Spleen (tissue), 3 donors: ENCODE measurements around the gene PPDPF.

Source experiments
- POLR2A ChIP-seq, 3 donors: fragments of 450-650 bp; IDR thresholded peaks; one replicate each; pipeline ENCODE4 v1.5.1; 2017; ENCODE audit warnings: antibody characterized with exemption in 3 of 3, mild to moderate bottlenecking in 1 of 3
- POLR2AphosphoS5 ChIP-seq, 3 donors: sonication (generic); formaldehyde crosslinking; IDR thresholded peaks; one replicate each; pipeline ENCODE4 v1.5.1; 2017; ENCODE audit warnings: antibody characterized with exemption in 3 of 3

DNA sequence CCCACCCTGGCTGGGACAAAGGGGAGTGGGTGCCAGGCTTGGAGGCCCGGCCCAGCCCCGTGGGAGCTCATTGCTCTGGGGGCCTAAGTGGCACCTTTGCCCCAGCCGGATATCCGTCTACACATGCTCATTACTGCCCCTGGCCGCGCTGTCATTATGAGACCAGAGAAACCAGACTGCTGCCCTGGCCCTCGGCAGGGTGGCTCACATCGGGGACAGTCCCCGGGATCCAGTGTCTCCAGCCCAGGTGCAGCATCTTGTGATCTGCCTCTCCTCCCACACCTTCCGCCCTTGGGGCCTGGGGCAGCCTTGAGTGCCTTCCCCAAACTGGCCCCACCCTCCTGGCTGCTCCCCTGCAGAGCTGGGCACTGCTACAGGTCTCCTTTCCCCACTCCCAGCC lies 22.1 kb downstream of the PPDPF start:
- TF ChIP-seq POLR2AphosphoS5 (IDR thresholded peaks at IDR 0.05) (peak in 2 of 3 donors; percentile 6 to 22), POLR2A (IDR thresholded peaks at IDR 0.05) (no peak)
